Rectal smooth muscle tissue (tissue), 1 donor: ENCODE data around the gene MYO7A.

Experiments
- H3K27ac ChIP-seq: one replicate; pipeline ENCODE4 v1.7.0; 2013; ENCODE audit warnings: low read depth, low read length, inconsistent platforms
- H3K27me3 ChIP-seq: one replicate; pipeline ENCODE4 v1.7.0; 2013; ENCODE audit warnings: low read length; ENCODE audit not compliant: control insufficient read depth, insufficient read depth
- H3K36me3 ChIP-seq: one replicate; pipeline ENCODE4 v1.7.0; 2013; ENCODE audit warnings: low read length; ENCODE audit not compliant: control insufficient read depth, insufficient read depth
- H3K4me1 ChIP-seq: one replicate; pipeline ENCODE4 v1.7.0; 2013; ENCODE audit warnings: low read length; ENCODE audit not compliant: control insufficient read depth, insufficient read depth
- H3K4me3 ChIP-seq: one replicate; pipeline ENCODE4 v1.7.0; 2013; ENCODE audit warnings: low read length
- H3K9ac ChIP-seq: one replicate; pipeline ENCODE4 v1.7.0; 2013; ENCODE audit warnings: low read length

Gene MYO7A

GRCh38 chr11:77148963-77149715 lies 21.1 kb downstream of the MYO7A start:
- Histone ChIP-seq H3K27ac (no peak overlapping the region), H3K9ac (no peak overlapping the region), H3K4me3 (no peak overlapping the region), H3K27me3 (peaks cover 6% of the 10 kb centered on the region), H3K36me3 (no peaks in the 10 kb centered on the region), H3K4me1 (no peaks in the 10 kb centered on the region)

DNA sequence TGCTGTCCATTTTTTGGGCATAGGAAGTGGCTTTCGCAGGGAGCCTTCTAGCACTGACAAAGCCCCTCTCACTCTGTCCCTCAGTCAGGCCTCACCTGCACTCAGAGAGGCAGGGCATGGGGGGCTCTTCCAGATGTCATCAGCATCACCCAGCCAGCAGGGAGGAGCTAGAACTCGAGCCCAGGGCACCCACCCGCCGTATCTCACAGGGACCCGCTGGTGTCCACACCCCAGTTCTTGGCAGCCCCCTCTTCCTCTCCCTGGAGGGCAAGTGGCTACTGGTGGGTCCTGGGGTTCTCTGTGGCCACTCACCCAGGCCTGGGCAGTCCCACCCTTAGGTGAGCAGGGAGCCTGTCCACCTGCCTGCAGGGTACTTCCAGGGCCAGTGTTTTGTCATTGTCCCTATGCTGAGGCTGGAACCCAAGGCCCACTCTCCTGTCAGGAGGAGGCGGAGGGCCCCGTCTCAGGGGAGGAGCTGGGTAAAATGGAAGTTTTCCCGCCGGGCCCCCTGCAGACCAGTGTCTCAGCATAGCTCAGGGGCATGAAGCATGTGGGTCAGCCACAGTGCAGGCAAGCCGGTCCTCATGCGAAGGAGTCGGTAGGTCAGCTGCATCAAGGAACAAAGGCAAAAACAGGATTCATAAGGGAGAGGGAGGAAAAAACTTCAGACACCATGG lies 21.8 kb downstream of the MYO7A start:
- no peaks in the 10 kb centered on the region for H3K36me3 ChIP-seq
- no peak overlapping the region for H3K4me3 ChIP-seq
- H3K9ac ChIP-seq = no peak overlapping the region
- H3K27ac ChIP-seq = no peak overlapping the region
- H3K4me1 ChIP-seq = no peaks in the 10 kb centered on the region
- H3K27me3 ChIP-seq = peaks cover 6% of the 10 kb centered on the region

DNA sequence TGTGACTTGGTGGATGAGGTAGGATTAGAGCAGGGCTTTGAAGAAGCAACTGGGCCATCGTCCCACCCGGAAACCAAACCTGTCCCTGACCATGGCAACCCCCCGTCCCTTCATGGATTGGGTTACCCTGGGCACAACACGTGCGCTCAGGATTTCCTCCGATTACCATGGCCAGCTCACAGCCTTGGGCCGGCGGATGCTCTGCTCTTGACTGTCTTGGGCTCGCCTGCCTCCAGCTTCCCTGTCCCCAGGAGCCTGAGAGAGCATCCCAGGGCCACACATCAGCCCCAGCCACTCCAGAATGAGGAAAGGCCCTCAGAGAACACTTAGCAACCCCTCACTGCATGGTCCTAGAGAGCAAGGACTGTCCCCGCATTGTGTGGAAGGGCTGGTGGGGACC lies 22.8 kb downstream of the MYO7A start:
- no peak overlapping the region for H3K4me3 ChIP-seq
- no peaks in the 10 kb centered on the region for H3K36me3 ChIP-seq
- H3K27me3 ChIP-seq = peaks cover 6% of the 10 kb centered on the region
- no peak overlapping the region for H3K9ac ChIP-seq
- H3K27ac ChIP-seq = no peak overlapping the region
- H3K4me1 ChIP-seq = no peaks in the 10 kb centered on the region

DNA sequence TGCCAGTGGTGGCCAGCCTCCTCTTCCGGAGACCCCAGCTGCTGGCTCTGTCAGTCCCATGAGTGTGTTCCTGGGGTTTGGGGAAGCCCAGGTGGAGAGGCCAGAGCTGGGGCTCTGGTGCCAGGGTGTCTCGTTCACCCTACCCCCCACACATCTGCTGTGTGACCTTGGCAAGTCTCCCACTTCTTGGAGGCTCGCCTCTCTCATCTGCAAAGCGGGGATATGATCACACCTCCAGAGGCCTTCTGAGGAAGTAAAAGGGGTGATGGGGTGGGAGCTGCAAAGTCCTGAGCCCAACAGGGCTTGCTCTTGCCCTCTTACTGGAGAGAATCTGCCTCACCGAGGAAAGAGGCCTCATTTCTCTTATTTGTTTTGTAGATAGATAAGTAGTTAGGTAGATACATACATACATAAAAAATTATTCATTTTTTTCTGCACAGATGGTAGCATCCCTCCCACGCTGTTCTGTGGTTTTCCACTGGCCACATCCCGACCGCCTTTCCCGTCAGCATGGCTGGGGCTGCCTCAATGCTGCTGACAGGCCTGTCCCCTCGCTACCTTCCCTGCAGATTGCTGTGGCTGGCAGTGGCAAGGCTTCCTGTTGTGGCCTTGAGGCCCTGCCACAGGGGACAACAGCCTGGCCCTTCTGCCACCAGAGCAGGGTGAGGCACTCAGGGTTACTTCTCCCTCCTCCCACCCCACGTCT lies 23.9 kb downstream of the MYO7A start:
- H3K4me3 ChIP-seq = no peak overlapping the region

DNA sequence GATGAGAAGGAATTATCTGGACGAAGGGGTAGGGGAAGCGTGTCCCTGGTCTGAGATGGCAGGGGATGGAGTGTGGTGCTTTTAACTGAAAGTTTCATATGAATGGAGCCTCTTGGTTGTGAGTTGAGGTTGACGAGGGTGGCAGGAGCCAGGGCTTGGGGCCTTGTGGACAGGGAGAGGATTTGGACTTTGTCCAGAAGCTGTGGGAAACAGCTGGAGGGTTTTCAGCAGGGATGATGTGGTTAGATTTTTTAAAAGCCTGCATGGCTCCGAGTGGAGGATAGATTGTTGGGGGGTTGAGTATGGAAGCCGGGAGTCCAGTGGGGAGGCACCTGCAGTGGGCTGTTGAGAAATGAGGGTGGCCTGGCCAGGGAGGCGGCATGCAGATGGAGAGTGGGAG lies 24.8 kb downstream of the MYO7A start:
- Histone ChIP-seq H3K27me3 (peaks cover 3% of the 10 kb centered on the region), H3K27ac (no peak overlapping the region), H3K4me1 (no peaks in the 10 kb centered on the region), H3K9ac (no peak overlapping the region), H3K36me3 (no peaks in the 10 kb centered on the region), H3K4me3 (no peak overlapping the region)

More for the DNA sequence above, 23.9 kb downstream of the MYO7A start:
- Histone ChIP-seq H3K27me3 (peaks cover 6% of the 10 kb centered on the region), H3K27ac (no peak overlapping the region), H3K4me1 (no peaks in the 10 kb centered on the region), H3K9ac (no peak overlapping the region), H3K36me3 (no peaks in the 10 kb centered on the region)

GRCh38 chr11:77153276-77154185 lies 25.5 kb downstream of the MYO7A start:
- H3K27ac ChIP-seq = no peak overlapping the region
- no peak overlapping the region for H3K9ac ChIP-seq
- no peaks in the 10 kb centered on the region for H3K36me3 ChIP-seq
- peaks cover 3% of the 10 kb centered on the region for H3K27me3 ChIP-seq
- H3K4me1 ChIP-seq = no peaks in the 10 kb centered on the region
- no peak overlapping the region for H3K4me3 ChIP-seq

- no peaks in the 10 kb centered on the region for H3K4me1 ChIP-seq
- no peak overlapping the region for H3K4me3 ChIP-seq
- no peaks in the 10 kb centered on the region for H3K27me3 ChIP-seq
- H3K36me3 ChIP-seq = no peaks in the 10 kb centered on the region
- H3K27ac ChIP-seq = no peak overlapping the region
- no peak overlapping the region for H3K9ac ChIP-seq
These were observed 26.5 kb downstream of the MYO7A start for GRCh38 chr11:77154381-77155081.

GRCh38 chr11:77155082-77155475 lies 27.0 kb downstream of the MYO7A start:
- H3K9ac ChIP-seq = no peak overlapping the region
- no peaks in the 10 kb centered on the region for H3K36me3 ChIP-seq
- H3K4me1 ChIP-seq = no peaks in the 10 kb centered on the region
- no peak overlapping the region for H3K4me3 ChIP-seq
- H3K27ac ChIP-seq = no peak overlapping the region
- H3K27me3 ChIP-seq = no peaks in the 10 kb centered on the region

DNA sequence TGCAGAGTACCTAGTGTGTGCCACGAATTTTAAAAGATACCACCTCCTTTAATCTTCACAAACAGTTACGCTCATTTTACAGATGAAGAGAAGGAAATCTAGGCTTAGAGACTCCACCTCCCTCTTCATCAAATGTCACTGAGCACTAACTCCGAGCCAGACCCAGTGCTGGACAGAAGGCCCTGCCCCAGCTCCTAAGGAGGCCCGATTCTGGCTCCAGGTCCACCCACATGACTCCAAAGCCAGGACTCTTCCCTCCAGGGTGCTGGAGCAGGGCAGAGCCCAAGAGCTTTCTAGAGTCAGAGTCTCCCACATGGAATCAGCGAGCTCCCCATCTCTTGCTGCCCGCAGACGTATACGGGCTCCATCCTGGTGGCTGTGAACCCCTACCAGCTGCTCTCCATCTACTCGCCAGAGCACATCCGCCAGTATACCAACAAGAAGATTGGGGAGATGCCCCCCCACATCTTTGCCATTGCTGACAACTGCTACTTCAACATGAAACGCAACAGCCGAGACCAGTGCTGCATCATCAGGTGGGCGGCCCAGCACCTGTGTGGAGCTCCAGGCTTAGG lies 27.6 kb downstream of the MYO7A start:
- no peaks in the 10 kb centered on the region for H3K36me3 ChIP-seq
- H3K27ac ChIP-seq = no peak overlapping the region
- H3K4me1 ChIP-seq = no peaks in the 10 kb centered on the region

GRCh38 chr11:77156396-77157195 lies 28.6 kb downstream of the MYO7A start:
- Histone ChIP-seq H3K27ac (no peak overlapping the region), H3K9ac (no peak overlapping the region), H3K27me3 (no peaks in the 10 kb centered on the region), H3K4me1 (no peaks in the 10 kb centered on the region), H3K36me3 (no peaks in the 10 kb centered on the region), H3K4me3 (no peak overlapping the region)

More for the DNA sequence above, 27.6 kb downstream of the MYO7A start:
- Histone ChIP-seq H3K4me3 (no peak overlapping the region), H3K27me3 (no peaks in the 10 kb centered on the region), H3K9ac (no peak overlapping the region)
